H1 (cell line): ENCODE data around the gene FRMD4A. TPM values are rescaled to one million over a fixed set of nuclear protein-coding genes. Genes with fewer than 3 reads are reported as not detected.

Experiments
- SIN3A ChIP-seq, 2 experiments: IDR thresholded peaks in 1 of 2; conservative IDR thresholded peaks in 1 of 2; 2 replicates each; pipeline ENCODE4 v1.6.1; 2011 to 2012; ENCODE audit warnings: low read length in 2 of 2, improper control_type of control experiment in 1 of 2, low read depth in 1 of 2, mild to moderate bottlenecking in 1 of 2
- polyA plus RNA-seq, 7 experiments: library from polyadenylated mRNA; depleted of rRNA in 3 of 7; stranded (reverse) in 5 of 7; unstranded in 2 of 7; fragments of >200 nt in 5 of 7; fragments of 200-250 nt in 2 of 7; gene quantifications; 1 replicate in 5 of 7; 2 replicates in 1 of 7; 4 replicates in 1 of 7; pipeline versions ENCODE4 v1.2.1 to v1.2.3, GENCODE V29; 2011 to 2013; ENCODE audit warnings: missing spikeins in 2 of 7, mixed read lengths in 2 of 7
- total RNA-seq: library from RNA; stranded (reverse); fragmentation: NEBNext Ultra II Directional; extraction: Animal tissue kit (Norgen Biotek cat#: 25700); gene quantifications from 2 replicates; pipeline ENCODE4 v1.2.1, GENCODE V29; 2021

Gene FRMD4A
- total and polyA plus RNA-seq, 2 of the 8 experiments (the other 6 are each of a cell fraction or from before 2014, with no cell fraction given): 38.6 to 39.6 TPM

DNA sequence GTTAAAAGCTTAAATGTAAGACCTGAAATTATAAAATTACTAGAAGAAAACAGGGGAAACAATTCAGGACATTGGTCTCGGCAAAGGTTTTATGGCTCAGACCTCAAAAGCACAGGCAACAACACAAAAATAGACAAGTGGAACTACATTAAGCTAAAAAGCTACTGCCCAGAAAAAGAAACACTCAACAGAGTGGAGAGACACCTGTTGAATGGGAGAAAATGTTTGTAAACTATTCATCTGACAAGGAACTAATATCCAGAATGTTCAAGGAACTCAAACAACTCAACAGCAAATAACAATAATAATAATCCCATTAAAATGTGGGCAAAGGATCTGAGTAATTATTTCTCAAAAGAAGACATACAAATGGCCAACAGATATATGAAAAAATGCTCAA, 170.4 kb downstream of the FRMD4A start (continued):
- no peak for TF ChIP-seq SIN3A (conservative IDR thresholded peaks at IDR 0.05 in 1 of 2, IDR thresholded peaks at IDR 0.05 in 1 of 2; ENCODE audit: low read depth in 1 of 2, low read length in 2 of 2)
